Endothelial cell of umbilical vein (primary cell): ENCODE data around the gene RABGGTB.

Experiments
- EZH2 ChIP-seq: IDR thresholded peaks from 2 replicates; pipeline ENCODE4 v1.6.1; 2012; ENCODE audit warnings: borderline replicate concordance, low read depth, mild to moderate bottlenecking, moderate library complexity, low read length, inconsistent platforms; ENCODE audit not compliant: severe bottlenecking
- FOS ChIP-seq: IDR thresholded peaks from 2 replicates; pipeline ENCODE4 v1.6.1; 2011; ENCODE audit warnings: mild to moderate bottlenecking, low read length, moderate library complexity, borderline replicate concordance; ENCODE audit not compliant: insufficient read depth
- JUN ChIP-seq: IDR thresholded peaks from 2 replicates; pipeline ENCODE4 v1.6.1; 2011; ENCODE audit warnings: borderline replicate concordance, low read depth; ENCODE audit not compliant: insufficient read length, insufficient read depth
- MYC ChIP-seq: IDR thresholded peaks from one replicate; pipeline ENCODE4 v1.6.1; 2011; ENCODE audit warnings: mild to moderate bottlenecking, low read depth, low read length
- POLR2A ChIP-seq: IDR thresholded peaks from 2 replicates; pipeline ENCODE4 v1.6.1; 2012; ENCODE audit warnings: low read depth, mild to moderate bottlenecking, control low read depth, low read length
- POLR2AphosphoS5 ChIP-seq: IDR thresholded peaks from 2 replicates; pipeline ENCODE4 v1.6.1; 2012; ENCODE audit warnings: low read depth, mild to moderate bottlenecking, control low read depth, low read length, moderate library complexity; ENCODE audit not compliant: insufficient read depth
- TF ChIP-seq, protein P1 (sequence below), 2 donors: IDR thresholded peaks; 1 replicate in 1 of 2; 2 replicates in 1 of 2; pipeline ENCODE4 v1.5.1; 2011; ENCODE audit warnings: low read length in 2 of 2, mild to moderate bottlenecking in 2 of 2, moderate library complexity in 2 of 2, control low read depth in 1 of 2, inconsistent platforms in 1 of 2, low read depth in 1 of 2; ENCODE audit not compliant: insufficient read depth in 1 of 2; ENCODE audit errors: extremely low read depth in 1 of 2
- TF ChIP-seq, protein P2 (sequence below): IDR thresholded peaks from 2 replicates; pipeline ENCODE4 v1.6.1; 2011; ENCODE audit not compliant: insufficient read depth, insufficient read length

DNA sequence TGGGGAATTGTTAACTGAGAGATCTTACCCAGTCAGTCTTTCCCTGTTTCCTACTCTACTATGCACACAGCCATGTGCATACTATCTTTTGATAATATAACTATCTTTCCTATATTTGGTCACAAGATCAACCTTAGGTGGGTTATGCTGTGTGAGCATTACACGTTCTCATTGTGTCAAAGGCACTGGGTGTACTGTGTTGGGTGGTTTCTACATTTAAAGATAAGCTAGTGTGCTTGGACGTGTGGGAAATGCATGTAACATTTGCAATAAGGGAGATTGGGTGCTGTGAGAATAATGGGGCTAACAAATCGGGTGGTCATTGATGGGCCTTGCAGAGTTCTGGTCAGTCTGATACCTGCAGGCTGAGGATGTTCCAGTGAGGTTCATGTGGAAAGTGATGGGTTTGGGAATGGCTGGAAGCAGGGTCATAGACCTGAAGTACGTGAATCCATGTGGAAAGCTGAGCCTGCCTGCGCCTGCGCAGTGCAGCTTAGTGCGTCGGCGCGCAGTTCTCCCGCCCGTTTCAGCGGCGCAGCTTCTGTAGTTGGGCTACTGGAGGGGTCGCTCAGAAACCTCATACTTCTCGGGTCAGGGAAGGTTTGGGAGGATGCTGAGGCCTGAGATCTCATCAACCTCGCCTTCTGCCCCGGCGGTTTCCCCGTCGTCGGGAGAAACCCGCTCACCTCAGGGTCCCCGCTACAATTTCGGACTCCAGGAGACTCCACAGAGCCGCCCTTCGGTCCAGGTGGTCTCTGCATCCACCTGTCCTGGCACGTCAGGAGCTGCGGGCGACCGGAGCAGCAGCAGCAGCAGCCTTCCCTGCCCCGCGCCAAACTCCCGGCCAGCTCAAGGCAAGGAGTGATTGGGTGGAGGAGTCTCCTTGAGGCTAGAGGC, 10.6 kb downstream of the RABGGTB start, which contains the start of gene MSH4:
- no peak for TF ChIP-seq EZH2
- peak; percentile 55 for TF ChIP-seq POLR2AphosphoS5
- TF ChIP-seq POLR2A, result no peak
- TF ChIP-seq, protein P1, sequence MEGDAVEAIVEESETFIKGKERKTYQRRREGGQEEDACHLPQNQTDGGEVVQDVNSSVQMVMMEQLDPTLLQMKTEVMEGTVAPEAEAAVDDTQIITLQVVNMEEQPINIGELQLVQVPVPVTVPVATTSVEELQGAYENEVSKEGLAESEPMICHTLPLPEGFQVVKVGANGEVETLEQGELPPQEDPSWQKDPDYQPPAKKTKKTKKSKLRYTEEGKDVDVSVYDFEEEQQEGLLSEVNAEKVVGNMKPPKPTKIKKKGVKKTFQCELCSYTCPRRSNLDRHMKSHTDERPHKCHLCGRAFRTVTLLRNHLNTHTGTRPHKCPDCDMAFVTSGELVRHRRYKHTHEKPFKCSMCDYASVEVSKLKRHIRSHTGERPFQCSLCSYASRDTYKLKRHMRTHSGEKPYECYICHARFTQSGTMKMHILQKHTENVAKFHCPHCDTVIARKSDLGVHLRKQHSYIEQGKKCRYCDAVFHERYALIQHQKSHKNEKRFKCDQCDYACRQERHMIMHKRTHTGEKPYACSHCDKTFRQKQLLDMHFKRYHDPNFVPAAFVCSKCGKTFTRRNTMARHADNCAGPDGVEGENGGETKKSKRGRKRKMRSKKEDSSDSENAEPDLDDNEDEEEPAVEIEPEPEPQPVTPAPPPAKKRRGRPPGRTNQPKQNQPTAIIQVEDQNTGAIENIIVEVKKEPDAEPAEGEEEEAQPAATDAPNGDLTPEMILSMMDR (IDR thresholded peaks at IDR 0.05; ENCODE audit: extremely low read depth in 1 of 2, insufficient read depth in 1 of 2, low read depth in 1 of 2, low read length in 2 of 2), result no peak
- TF ChIP-seq, protein P2, sequence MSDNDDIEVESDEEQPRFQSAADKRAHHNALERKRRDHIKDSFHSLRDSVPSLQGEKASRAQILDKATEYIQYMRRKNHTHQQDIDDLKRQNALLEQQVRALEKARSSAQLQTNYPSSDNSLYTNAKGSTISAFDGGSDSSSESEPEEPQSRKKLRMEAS, result no peak
- no peak for TF ChIP-seq FOS
- TF ChIP-seq JUN, result no peak
- no peak for TF ChIP-seq MYC
